ENCODE results near the gene OSGIN1. TPM values are rescaled to one million over a fixed set of nuclear protein-coding genes. Genes with fewer than 3 reads are reported as not detected.

The OSGIN1 gene
- 2.3 and 3.5 TPM in 2 replicates for total RNA-seq

GRCh38 chr16:83952940-83953795 is at the start of gene OSGIN1:
Gene OSGIN1, plus strand, starts transcription at chr16:83953240. Its CDS starts 4,432 bp downstream, at chr16:83957672.

DNA sequence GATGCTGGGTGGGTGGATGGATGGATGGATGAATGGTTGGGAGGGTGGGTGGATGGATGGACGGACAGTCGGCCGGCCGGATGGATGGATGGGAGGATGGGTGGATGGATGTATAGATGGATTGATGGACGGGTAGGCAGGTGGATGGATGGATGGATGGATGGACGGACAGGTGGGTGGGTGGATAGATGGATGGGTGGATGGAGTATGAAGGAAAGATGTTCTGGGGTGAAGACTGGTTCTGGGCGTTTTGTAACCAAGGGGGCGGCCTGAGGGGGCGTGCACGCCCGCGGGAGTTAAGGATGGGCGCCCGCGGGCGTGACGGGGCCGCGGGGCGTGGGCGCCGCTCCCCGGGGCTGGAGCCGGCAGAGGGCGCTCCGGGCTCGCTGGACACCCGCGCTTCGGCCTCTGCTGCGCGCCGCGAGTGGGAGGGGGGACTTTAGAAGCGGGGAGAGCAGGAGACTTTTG is 14.8 kb downstream of the OSGIN1 start, which contains the start of gene NECAB2:
TSS of gene NECAB2 (plus strand) at position 407 of the 468 bp plus-strand sequence. CDS start 405 bp downstream, outside the sequence.

Other genes starting within 250 kb of the OSGIN1 start
- gene HSBP1, start 145.3 kb upstream of the OSGIN1 start, total RNA-seq = 20.7 and 21.3 TPM in 2 replicates
- gene MLYCD, start 54.1 kb upstream of the OSGIN1 start, total RNA-seq = 1.8 and 2.0 TPM in 2 replicates
- 0.86 TPM in 1 of 2 replicates, not detected in the other for gene NECAB2, start 15.0 kb downstream of the OSGIN1 start, total RNA-seq
- gene SLC38A8, start 89.6 kb downstream of the OSGIN1 start, total RNA-seq = not detected in 2 replicates
- 96.6 and 101 TPM in 2 replicates for gene MBTPS1, start 163.7 kb downstream of the OSGIN1 start, total RNA-seq
- gene HSDL1, start 191.9 kb downstream of the OSGIN1 start, total RNA-seq = 11.5 and 12.4 TPM in 2 replicates
- 1.2 TPM in 1 of 2 replicates, not detected in the other for gene DNAAF1, start 192.1 kb downstream of the OSGIN1 start, total RNA-seq
- gene TAF1C, start 233.8 kb downstream of the OSGIN1 start, total RNA-seq = 14.9 and 29.4 TPM in 2 replicates
- gene ADAD2, start 237.9 kb downstream of the OSGIN1 start, total RNA-seq = not detected in 2 replicates